Ovary (tissue), 9 donors: ENCODE data around the gene USP10. TPM values are rescaled to one million over a fixed set of nuclear protein-coding genes. Genes with fewer than 3 reads are reported as not detected.

ENCODE experiments used
- DNase-seq, 5 donors: peaks; one replicate each; pipeline ENCODE4 v3.0.0-alpha.2; 2019 to 2020
- H3K27ac ChIP-seq, 2 donors: fragments of 200-600 bp; one replicate each; pipeline versions ENCODE4 v1.5.1 to v1.8.0; 2019 to 2022
- H3K27me3 ChIP-seq: fragments of 200-600 bp; one replicate; pipeline ENCODE4 v1.8.0; 2022
- H3K36me3 ChIP-seq: fragments of 200-600 bp; sonication (generic); one replicate; pipeline ENCODE4 v1.5.1; 2019
- H3K4me1 ChIP-seq: one replicate; pipeline ENCODE4 v1.8.1; 2013; ENCODE audit warnings: mild to moderate bottlenecking, moderate library complexity; ENCODE audit not compliant: insufficient read depth
- H3K4me3 ChIP-seq: fragments of 200-600 bp; sonication (generic); one replicate; pipeline ENCODE4 v1.5.1; 2017
- H3K9me3 ChIP-seq, 2 donors: fragments of 200-600 bp in 1 of 2; sonication (generic) in 1 of 2; one replicate each; pipeline versions ENCODE4 v1.5.1 to v1.8.1; 2013 to 2019; ENCODE audit warnings: mild to moderate bottlenecking in 1 of 2, moderate library complexity in 1 of 2
- EP300 ChIP-seq: sonication (generic); formaldehyde crosslinking; IDR thresholded peaks from one replicate; pipeline ENCODE4 v1.6.1; 2017; ENCODE audit warnings: antibody characterized with exemption
- POLR2A ChIP-seq: fragments of 450-650 bp; IDR thresholded peaks from one replicate; pipeline ENCODE4 v1.6.1; 2017; ENCODE audit warnings: antibody characterized with exemption, mild to moderate bottlenecking, moderate library complexity
- WGBS, 3 donors: extraction: QIAGEN DNeasy Blood & Tissue Kit in 1 of 3; methylation state at CpG; one replicate each; pipeline versions ENCODE4 v1.1.5 to v1.1.7; 2013 to 2017; 5-methylcytosine and 5-hydroxymethylcytosine counted together
- intact Hi-C, 4 donors: fragments of 100-400 bp; cut with DNase I; formaldehyde crosslinking; loops; one replicate each; pipeline versions ENCODE4 v1.11.0 to v1.15.1; 2022 to 2023
- polyA plus RNA-seq, 2 donors: library from polyadenylated mRNA; stranded (reverse); fragments of 200-250 nt in 1 of 2; fragments of 350-450 nt in 1 of 2; fragmentation: Illumina TruSeq in 1 of 2; extraction: RNeasy Lipid Tissue Mini Kit (QIAGEN cat#74804) in 1 of 2; gene quantifications; one replicate each; pipeline ENCODE4 v1.2.3, GENCODE V29; 2013 to 2014
- total RNA-seq, 7 donors: library from RNA; depleted of rRNA in 2 of 7; stranded (reverse); fragments of >200 nt in 2 of 7; fragmentation: NEBNext Ultra II Directional in 3 of 7; extraction: Animal tissue kit (Norgen Biotek cat#: 25700) in 3 of 7; gene quantifications; one replicate each; pipeline versions ENCODE4 v1.1.0 to v1.2.4, GENCODE V29; 2016 to 2023
- TF ChIP-seq, protein P1 (sequence below), 3 donors: fragments of 450-650 bp in 2 of 3; fragments of 200-600 bp in 1 of 3; IDR thresholded peaks; one replicate each; pipeline versions ENCODE4 v1.5.1 to v1.8.0; 2016 to 2022; ENCODE audit warnings: antibody characterized with exemption in 3 of 3, mild to moderate bottlenecking in 1 of 3
- donor health status: DM: no; HTN: no; CAD: no; lungs with moderate emphysema.
- donor health status: DM: no; HTN: no; CAD: no.
- donor health status: Bipolar disorder and iron deficiency.
- donor health status: DM: yes; HTN: yes; CAD: no.
- donor health status: DM: no; HTN: no; CAD: no.
- donor health status: DM: yes; HTN: yes; CAD: no.

Gene USP10
- total and polyA plus RNA-seq, 9 donors, result 24.6 to 98.8 (median 71.4) TPM

DNA sequence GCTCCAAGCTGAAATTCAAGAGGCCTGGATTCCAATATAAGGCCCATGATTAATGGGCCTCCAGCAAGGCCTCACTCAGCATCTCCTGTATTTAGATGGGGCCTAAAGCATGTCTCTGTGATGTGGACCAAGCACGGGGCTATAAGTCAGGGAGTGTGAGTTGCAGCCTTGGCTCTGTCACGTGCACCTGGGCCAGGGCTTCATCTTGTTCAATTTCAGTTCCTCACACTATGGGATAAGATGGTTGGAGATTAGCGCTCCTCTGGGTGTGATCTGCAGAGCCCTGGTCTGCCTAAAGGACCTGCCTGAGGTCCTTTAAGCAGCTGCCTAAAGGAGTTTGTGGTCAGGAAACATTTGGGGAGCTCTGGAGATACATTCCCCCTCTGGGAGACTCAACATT, 26.2 kb upstream of the USP10 start:
- Histone ChIP-seq H3K4me1 (no peaks in the 10 kb centered on the region), H3K9me3 (no peaks in the 10 kb centered on the region), H3K27ac (no peak overlapping the region), H3K36me3 (no peaks in the 10 kb centered on the region), H3K4me3 (no peak overlapping the region), H3K27me3 (no peaks in the 10 kb centered on the region)
- no peak for DNase-seq
- intact Hi-C loops, result loop anchor here in 2 of 4 donors (10.0 kb wide), 1 partner anchor 51 kb away; no protein-coding TSS in a partner anchor
- 85 to 94% (median 91%) methylated on average over 3 of the region's 3 CpGs for WGBS, 3 donors
- TF ChIP-seq EP300 (no peak), POLR2A (no peak)
- TF ChIP-seq, protein P1, sequence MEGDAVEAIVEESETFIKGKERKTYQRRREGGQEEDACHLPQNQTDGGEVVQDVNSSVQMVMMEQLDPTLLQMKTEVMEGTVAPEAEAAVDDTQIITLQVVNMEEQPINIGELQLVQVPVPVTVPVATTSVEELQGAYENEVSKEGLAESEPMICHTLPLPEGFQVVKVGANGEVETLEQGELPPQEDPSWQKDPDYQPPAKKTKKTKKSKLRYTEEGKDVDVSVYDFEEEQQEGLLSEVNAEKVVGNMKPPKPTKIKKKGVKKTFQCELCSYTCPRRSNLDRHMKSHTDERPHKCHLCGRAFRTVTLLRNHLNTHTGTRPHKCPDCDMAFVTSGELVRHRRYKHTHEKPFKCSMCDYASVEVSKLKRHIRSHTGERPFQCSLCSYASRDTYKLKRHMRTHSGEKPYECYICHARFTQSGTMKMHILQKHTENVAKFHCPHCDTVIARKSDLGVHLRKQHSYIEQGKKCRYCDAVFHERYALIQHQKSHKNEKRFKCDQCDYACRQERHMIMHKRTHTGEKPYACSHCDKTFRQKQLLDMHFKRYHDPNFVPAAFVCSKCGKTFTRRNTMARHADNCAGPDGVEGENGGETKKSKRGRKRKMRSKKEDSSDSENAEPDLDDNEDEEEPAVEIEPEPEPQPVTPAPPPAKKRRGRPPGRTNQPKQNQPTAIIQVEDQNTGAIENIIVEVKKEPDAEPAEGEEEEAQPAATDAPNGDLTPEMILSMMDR (IDR thresholded peaks at IDR 0.05), result no peak

DNA sequence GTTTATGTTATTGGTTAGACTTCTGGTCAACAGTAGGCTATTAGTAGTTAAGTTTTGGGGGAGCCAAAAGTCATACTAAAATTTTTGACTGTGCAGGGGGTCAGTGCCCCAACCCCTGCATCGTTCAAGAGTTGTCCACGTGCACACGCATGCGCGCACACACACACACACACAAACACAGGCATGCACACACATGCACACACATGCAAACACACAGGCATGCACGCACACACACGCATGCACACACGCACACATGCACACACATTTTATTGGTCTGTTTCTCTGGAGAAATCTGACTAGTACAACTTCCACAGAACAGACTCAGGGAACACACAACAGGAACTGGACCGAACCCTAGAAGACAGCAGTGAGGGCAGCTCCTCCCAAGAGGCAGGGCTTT, 24.4 kb upstream of the USP10 start:
- Histone ChIP-seq H3K4me3 (no peak overlapping the region), H3K36me3 (no peaks in the 10 kb centered on the region), H3K27ac (no peak overlapping the region), H3K27me3 (no peaks in the 10 kb centered on the region), H3K9me3 (no peaks in the 10 kb centered on the region), H3K4me1 (no peaks in the 10 kb centered on the region)
- no peak for DNase-seq
- TF ChIP-seq, protein P1 (IDR thresholded peaks at IDR 0.05), result no peak
- TF ChIP-seq EP300 (no peak), POLR2A (no peak)
- 83 to 87% (median 85%) methylated on average over 9 of the region's 9 CpGs for WGBS, 3 donors
- intact Hi-C loops, result loop anchor here in 2 of 4 donors (10.0 kb wide), 1 partner anchor 49 kb away; no protein-coding TSS in a partner anchor

DNA sequence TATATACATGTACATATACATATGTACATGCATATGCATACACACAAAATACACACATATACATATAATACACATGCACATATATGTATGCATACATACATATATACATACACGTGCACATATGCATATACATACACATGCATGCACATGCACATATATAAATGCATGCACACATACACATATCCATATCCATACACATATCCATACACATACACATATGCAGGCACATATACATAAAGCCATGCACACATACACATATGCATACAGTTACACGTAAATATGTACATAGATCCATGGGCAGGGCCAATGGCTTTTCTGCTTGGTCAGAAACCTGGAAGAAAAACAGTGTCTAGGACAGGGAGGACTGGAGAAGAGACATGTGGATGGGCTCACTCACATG, 23.9 kb upstream of the USP10 start:
- no peak overlapping the region for H3K4me3 ChIP-seq
- H3K36me3 ChIP-seq, result no peaks in the 10 kb centered on the region
- no peak for TF ChIP-seq POLR2A
- TF ChIP-seq, protein P1 (IDR thresholded peaks at IDR 0.05), result no peak
- TF ChIP-seq EP300, result no peak
- no peaks in the 10 kb centered on the region for H3K27me3 ChIP-seq
- no peaks in the 10 kb centered on the region for H3K4me1 ChIP-seq
- no peak for DNase-seq
- no peak overlapping the region for H3K27ac ChIP-seq
- intact Hi-C loops, result loop anchor here in 2 of 4 donors (10.0 kb wide), 1 partner anchor 49 kb away; no protein-coding TSS in a partner anchor
- no peaks in the 10 kb centered on the region for H3K9me3 ChIP-seq
- WGBS, 3 donors, result 88 to 92% (median 90%) methylated on average over 2 of the region's 2 CpGs

DNA sequence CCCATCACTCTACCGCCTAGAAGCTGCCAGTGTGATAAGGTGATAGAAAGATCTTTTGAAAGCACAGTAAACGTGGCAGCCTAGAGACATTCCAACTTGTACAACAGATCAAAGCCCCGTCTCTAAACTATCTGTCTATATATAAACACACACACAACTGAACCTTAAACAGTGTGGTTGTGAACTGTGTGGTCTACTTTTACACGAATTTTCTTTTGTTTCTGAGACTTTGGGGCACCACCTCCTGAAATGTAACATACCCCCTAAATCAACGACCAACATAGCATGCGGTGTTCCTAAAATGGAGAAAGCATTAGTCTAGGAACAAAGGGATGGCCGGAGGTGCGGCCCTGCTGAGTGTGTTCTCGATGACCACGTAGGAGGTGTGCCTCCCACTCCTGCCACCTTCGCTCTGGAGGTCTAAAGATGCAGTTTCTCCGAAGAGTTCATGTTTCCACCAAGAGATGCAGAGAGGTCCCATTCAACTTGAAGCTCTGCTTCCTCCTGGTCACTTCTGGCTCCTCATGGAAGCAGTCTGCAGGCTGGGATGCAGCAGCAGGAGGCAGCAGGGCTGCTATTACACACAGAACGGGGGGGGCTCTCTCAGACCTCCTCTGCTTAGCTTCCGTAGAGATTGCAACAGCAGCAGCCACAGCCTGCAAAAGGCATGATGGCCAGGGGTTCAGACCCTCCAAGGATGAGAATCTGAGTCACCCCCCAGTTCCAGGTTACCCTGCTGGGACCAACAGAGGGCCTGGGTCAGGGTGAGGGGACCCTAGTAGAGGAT, 22.6 kb upstream of the USP10 start:
- WGBS, 3 donors, result 59 to 70% (median 61%) methylated on average over 13 to 14 of the region's 14 CpGs
- Histone ChIP-seq H3K4me1 (no peaks in the 10 kb centered on the region), H3K9me3 (no peaks in the 10 kb centered on the region), H3K36me3 (no peaks in the 10 kb centered on the region), H3K27ac (no peak overlapping the region), H3K27me3 (no peaks in the 10 kb centered on the region), H3K4me3 (no peak overlapping the region)
- intact Hi-C loops, result loop anchor here in 2 of 4 donors (10.0 kb wide), 1 partner anchor 48 kb away; no protein-coding TSS in a partner anchor
- TF ChIP-seq, protein P1 (IDR thresholded peaks at IDR 0.05), result no peak
- no peak for TF ChIP-seq EP300
- no peak for TF ChIP-seq POLR2A
- no peak for DNase-seq
